Left ventricle myocardium superior (tissue), 1 donor: ENCODE data around the gene USH1C. TPM values are rescaled to one million over a fixed set of nuclear protein-coding genes. Genes with fewer than 3 reads are reported as not detected.

Experiments
- ATAC-seq: fragments of 200-7000 bp; cut with Tn5 transposase; one replicate; pipeline ENCODE4 v1.9.1; 2020; ENCODE audit warnings: mild to moderate bottlenecking, moderate library complexity
- DNase-seq: peaks from one replicate; pipeline ENCODE4 v3.0.0-alpha.2; 2020
- intact Hi-C: fragments of 100-400 bp; cut with micrococcal nuclease; formaldehyde crosslinking; loops from one replicate; pipeline ENCODE4 v1.11.0; 2022
- total RNA-seq: library from RNA; stranded (reverse); fragmentation: NEBNext Ultra II Directional; extraction: Animal tissue kit (Norgen Biotek cat#: 25700); gene quantifications from one replicate; pipeline ENCODE4 v1.2.1, GENCODE V29; 2021
- donor health status: DM: no; HTN: yes; CAD: no; lungs with severe emphysema.

USH1C gene
- total RNA-seq, 1 donor from 2014 or later, result 1.3 TPM

DNA sequence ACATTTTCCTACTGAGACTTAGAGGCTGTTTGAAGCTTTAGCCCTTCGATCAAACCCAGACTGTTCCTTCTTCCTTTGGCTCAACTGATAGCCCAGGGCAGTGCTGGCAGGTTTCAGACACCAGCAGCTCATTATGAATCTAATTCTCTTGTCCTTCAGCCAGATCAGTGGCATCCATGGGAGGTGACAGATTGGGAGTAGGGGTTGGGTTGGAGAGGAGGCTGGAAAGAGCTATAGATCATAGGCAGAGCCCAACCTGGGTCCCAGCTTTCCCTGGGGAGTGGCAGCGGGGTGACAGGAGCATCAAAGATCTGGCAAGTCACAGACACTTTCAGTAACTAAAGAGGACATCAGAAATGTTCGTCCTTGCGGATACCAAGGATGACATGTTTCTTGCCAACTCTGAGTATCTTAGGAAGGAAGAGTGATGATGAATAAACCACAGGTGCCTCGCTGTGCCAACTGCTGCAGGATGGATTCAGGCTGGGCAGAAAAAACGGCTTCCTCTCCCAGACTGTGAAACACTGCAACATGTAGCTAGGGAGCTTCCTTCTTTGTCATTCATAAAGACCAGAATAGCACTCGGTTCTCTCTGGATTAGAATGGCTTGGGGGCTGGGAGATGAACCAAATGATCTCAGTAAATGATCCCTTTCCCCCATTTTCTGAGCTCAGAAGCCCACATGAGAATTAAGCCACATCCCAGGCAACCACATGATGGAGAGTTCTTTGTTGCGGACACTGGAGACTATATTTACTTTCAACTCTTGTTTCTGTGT is 86.6 kb downstream of the USH1C start:
- no peak for ATAC-seq
- intact Hi-C loops, result no loop called here
- DNase-seq, result no peak

DNA sequence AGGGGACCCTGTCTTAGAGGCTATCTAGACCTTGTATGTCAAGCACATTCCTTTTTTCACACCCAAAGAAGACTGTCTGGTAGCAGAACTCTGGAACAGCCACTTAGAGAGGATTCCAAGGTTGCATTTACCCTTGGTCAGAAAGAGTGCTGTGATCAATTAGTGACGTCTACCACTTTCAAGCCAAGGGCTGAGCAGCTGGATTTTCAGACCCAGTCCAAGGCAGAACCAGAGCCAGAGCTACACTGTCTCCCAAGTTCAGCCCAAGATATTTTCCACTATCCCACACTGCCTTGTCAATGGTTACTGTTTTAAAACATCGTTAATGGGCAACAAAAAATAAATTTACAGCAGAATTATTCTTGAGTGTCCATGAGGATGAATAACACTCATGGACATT is 91.5 kb downstream of the USH1C start:
- no peak for DNase-seq
- intact Hi-C loops, result no loop called here
- no peak for ATAC-seq

DNA sequence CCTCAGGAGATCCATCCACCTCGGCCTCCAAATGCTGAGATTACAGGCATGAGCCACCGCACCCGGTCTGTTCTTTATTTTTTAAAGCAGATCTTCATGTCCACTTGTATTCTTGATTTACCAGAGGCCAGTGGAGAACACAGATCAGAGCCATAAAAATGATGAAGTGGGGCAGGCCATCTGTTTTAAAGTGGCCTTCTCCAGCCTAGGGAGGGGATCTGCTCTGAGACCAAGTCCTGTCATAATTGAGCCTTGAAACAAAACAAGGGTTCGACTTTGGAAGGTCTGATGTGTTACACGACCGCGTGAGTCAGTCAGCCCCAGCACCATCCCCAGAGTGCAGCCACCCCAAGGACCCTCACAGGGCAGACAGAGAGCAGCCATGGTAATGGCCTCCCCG is 95.1 kb downstream of the USH1C start:
- intact Hi-C loops, result no loop called here
- no peak for DNase-seq
- ATAC-seq, result no peak

DNA sequence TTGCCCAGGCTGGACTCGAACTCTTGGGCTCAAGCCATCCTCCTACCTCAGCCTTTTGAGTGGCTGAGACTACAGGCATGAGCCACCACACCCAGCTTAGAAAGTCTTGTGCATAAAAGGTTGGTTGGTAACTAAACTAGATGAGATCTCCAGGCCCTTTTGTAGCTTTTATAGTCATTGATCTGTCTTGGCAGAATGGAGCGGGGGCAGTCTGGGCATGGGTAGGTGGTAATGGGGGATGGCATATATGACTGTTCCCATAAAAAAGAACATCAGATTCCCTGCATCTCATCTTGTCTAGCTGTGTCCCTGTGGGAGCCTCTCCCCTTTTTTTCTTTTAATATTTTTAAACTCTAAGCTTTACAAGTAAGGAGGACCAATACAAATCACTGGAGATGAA is 97.7 kb downstream of the USH1C start:
- ATAC-seq (no peak), DNase-seq (no peak)
- intact Hi-C loops, result no loop called here

DNA sequence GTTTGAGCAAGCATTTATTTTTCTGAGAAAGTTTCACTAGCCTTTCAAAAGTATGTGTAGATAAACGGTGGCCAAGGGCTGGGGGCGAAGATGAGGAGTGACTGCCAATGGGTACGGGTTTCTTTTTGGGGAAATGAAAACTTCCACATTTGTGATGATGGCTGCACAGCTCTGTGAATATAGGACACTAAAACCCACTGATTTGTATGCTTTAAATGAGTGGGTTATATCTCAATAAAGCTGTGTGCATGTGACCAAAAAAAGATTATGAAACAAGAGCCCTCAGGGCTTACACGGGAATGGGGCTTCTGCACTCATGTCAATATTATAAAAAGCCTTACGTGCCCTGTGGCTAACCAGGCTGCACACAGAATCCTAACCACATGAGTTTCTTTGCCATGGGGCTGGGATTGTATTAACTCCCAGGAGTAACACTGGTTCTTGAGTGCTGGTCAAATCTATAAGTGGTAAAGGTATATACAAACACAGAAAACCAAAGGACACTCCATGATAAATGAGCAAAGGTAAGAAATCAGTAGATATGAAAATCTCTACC is 98.9 kb downstream of the USH1C start:
- intact Hi-C loops, result no loop called here
- no peak for DNase-seq
- no peak for ATAC-seq

DNA sequence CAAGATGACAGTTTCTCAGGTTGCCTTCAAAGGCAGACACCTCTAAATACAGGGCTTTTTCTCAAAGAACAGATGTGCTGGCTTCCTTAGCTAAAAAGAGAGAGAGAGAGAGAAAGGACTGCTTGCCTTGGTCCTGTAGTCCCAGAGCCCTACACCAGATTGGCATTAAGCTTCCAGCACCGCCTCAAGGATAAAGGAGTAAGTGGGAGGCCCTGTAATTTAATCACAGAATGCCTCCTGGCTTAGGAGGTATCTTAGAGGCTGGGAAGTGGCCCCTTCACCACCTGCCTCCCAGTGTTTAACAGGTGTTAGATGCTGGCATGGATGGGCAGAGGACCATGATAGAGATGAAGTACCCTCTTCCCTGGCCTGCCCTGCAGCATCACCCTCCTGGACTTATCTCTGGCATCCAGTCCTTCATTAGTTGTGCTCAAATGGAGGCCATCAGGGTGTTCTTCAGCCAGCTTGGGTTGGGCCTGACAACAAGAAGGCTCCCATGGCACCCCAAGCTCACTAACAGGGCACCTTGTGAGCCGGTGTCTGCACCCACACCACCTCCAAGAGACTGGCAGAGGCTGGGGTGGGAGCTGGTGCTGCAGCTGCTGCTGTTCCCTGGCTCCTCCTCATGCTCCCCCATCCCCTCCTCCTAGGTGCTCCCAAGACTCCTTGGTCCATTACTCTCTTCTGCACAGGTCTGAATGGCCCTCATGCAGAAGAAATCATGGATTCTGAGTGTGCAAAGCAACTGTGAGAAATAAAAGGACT is 100.1 kb downstream of the USH1C start:
- intact Hi-C loops, result no loop called here
- ATAC-seq, result no peak
- no peak for DNase-seq

Other genes starting within 250 kb of the USH1C start
- gene NCR3LG1, start 192.6 kb downstream of the USH1C start, total RNA-seq, result 0.55 TPM
- gene KCNJ11, start 155.8 kb downstream of the USH1C start, total RNA-seq, result 29.2 TPM
- gene ABCC8, start 67.6 kb downstream of the USH1C start, total RNA-seq, result 2.1 TPM
- gene OTOG, start 2.8 kb upstream of the USH1C start, total RNA-seq, result not detected
- not detected for gene MYOD1, start 175.2 kb upstream of the USH1C start, total RNA-seq
- gene KCNC1, start 190.4 kb upstream of the USH1C start, total RNA-seq, result not detected